NB4 (cell line): ENCODE data around the gene SLCO1B3.
"Not testable (repeated sequence)": the region's sequence is repeated elsewhere in the genome, so short reads cannot be mapped to it uniquely, and the experiment has no call there.

Experiments
- MYC ChIP-seq: IDR thresholded peaks from 2 replicates; pipeline ENCODE4 v1.6.1; 2011; ENCODE audit warnings: low read depth, low read length
- POLR2A ChIP-seq: IDR thresholded peaks from 2 replicates; pipeline ENCODE4 v1.6.1; 2011; ENCODE audit warnings: mild to moderate bottlenecking; ENCODE audit not compliant: insufficient read length; ENCODE audit errors: extremely low read depth
- TF ChIP-seq, protein P1 (sequence below): IDR thresholded peaks from one replicate; pipeline ENCODE4 v1.5.1; 2012; ENCODE audit warnings: low read depth, low read length

DNA sequence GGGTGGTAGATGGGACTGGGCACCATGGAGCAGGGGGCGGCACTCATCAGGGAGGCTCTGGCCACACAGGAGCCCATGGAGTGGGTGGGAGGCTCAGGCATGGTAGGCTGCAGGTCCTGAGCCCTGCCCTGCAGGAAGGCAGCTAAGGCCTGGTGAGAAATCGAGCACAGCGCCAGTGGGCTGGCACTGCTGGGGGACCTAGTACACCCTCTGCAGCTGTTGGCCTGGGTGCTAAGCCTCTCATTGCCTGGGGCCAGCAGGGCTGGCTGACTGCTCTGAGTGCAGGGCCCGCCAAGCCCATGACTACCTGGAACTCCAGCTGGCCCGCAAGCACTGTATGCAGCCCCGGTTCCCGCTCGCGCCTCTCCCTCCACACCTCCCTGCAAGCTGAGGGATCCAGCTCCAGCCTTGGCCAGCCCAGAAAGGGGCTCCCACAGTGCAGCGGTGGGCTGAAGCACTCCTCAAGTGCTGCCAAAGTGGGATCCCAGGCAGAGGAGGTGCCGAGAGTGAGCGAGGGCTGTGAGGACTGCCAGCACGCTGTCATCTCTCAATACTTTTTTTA is 26.6 kb upstream of the SLCO1B3 start:
- TF ChIP-seq, protein P1, sequence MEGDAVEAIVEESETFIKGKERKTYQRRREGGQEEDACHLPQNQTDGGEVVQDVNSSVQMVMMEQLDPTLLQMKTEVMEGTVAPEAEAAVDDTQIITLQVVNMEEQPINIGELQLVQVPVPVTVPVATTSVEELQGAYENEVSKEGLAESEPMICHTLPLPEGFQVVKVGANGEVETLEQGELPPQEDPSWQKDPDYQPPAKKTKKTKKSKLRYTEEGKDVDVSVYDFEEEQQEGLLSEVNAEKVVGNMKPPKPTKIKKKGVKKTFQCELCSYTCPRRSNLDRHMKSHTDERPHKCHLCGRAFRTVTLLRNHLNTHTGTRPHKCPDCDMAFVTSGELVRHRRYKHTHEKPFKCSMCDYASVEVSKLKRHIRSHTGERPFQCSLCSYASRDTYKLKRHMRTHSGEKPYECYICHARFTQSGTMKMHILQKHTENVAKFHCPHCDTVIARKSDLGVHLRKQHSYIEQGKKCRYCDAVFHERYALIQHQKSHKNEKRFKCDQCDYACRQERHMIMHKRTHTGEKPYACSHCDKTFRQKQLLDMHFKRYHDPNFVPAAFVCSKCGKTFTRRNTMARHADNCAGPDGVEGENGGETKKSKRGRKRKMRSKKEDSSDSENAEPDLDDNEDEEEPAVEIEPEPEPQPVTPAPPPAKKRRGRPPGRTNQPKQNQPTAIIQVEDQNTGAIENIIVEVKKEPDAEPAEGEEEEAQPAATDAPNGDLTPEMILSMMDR: not testable (repeated sequence)
- not testable (repeated sequence) for TF ChIP-seq POLR2A, MYC
